Measurements from ENCODE around the gene HIVEP2. TPM values are rescaled to one million over a fixed set of nuclear protein-coding genes. Genes with fewer than 3 reads are reported as not detected.
A peak's percentile ranks its signal among the peaks of the same experiment; 100 is the strongest.

Gene HIVEP2
- total RNA-seq, 2 experiments from 2014 or later = 48.4 to 48.6 TPM

DNA sequence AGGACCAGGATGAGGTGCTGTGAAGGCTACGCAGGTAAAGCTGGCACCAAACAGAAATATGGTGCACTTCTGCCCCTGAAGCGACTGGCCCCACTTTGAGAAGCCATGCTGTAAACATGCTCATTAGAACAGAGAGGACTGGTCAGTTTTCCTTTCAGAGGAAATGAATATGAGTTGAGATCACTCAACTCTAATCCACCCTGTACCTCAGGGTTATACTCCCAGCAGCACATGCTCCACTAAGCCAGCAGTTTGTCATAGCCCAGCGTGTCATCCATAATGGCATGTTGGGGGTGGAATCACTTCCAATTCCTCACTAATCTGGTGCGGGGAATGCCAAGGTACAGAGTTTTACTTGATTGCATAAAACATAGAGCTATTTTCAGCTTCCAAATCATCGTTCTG lies 98.1 kb downstream of the HIVEP2 start:
- no peak overlapping the region for H3K4me3 ChIP-seq (ENCODE audit: low read length)
- H3K27me3 ChIP-seq (ENCODE audit: control insufficient read depth in 1 of 2, insufficient read depth in 2 of 2, low read length in 2 of 2) = no peaks in the 10 kb centered on the region
- TF ChIP-seq, protein P1, sequence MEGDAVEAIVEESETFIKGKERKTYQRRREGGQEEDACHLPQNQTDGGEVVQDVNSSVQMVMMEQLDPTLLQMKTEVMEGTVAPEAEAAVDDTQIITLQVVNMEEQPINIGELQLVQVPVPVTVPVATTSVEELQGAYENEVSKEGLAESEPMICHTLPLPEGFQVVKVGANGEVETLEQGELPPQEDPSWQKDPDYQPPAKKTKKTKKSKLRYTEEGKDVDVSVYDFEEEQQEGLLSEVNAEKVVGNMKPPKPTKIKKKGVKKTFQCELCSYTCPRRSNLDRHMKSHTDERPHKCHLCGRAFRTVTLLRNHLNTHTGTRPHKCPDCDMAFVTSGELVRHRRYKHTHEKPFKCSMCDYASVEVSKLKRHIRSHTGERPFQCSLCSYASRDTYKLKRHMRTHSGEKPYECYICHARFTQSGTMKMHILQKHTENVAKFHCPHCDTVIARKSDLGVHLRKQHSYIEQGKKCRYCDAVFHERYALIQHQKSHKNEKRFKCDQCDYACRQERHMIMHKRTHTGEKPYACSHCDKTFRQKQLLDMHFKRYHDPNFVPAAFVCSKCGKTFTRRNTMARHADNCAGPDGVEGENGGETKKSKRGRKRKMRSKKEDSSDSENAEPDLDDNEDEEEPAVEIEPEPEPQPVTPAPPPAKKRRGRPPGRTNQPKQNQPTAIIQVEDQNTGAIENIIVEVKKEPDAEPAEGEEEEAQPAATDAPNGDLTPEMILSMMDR (IDR thresholded peaks at IDR 0.05) = no peak
- ATAC-seq (ENCODE audit: poor library complexity) = no peak
- no peaks in the 10 kb centered on the region for H3K9me3 Mint-ChIP-seq
- peak overlapping the region; percentile 88 to 93 for H3K27ac ChIP-seq (ENCODE audit: low read depth in 1 of 2, low read length in 2 of 2)
- POLR2A ChIA-PET = interaction anchor here (1.3 to 2.9 kb wide), 3 partner anchors 10 to 56 kb away, joined by 4 to 28 read pairs (median 12); no protein-coding TSS in a partner anchor
- no peaks in the 10 kb centered on the region for H3K9me3 ChIP-seq (ENCODE audit: control insufficient read depth in 1 of 2, insufficient read depth in 1 of 2, low read length in 2 of 2)
- H3K27ac Mint-ChIP-seq = peak overlapping the region; percentile 94
- peak overlapping the region; percentile 85 for H3K4me3 Mint-ChIP-seq
- no peaks in the 10 kb centered on the region for H3K27me3 Mint-ChIP-seq
- H3K36me3 ChIP-seq (ENCODE audit: insufficient read depth, low read length) = no peaks in the 10 kb centered on the region
- CTCF ChIA-PET = interaction anchor here (0.7 to 1.2 kb wide), 3 partner anchors 9 to 580 kb away, joined by 3 to 4 read pairs (median 3); no protein-coding TSS in a partner anchor
- DNase-seq = no peak
- intact Hi-C loops (cut with DNase I, micrococcal nuclease) = loop anchor here in 1 of 2 experiments (1.0 kb wide), 1 partner anchor 38 kb away; no protein-coding TSS in a partner anchor
- H3K4me1 Mint-ChIP-seq (ENCODE audit: low read depth) = peaks cover 99% of the 10 kb centered on the region
- peaks cover 9% of the 10 kb centered on the region for H3K36me3 Mint-ChIP-seq (ENCODE audit: low read depth)
- H3K4me1 ChIP-seq (ENCODE audit: insufficient read depth, low read length) = peaks cover 57% of the 10 kb centered on the region

DNA sequence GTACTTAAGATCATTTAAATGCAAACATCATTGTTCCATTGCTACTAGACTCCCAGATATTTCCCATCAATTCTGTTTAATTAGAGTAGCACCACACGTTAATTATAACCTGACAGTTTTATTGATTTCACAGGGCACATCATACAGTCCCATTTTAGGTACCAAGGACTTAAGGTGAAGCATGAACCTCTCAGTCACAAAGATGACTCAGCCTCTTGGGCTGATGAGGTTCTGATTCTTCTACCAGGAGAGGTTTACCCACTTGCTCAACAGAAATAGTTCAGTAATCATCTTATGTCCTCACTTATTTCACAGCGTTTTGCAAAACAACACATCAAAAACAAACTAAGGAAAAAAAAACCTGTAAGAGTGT lies 98.5 kb downstream of the HIVEP2 start:
- H3K4me3 Mint-ChIP-seq = peak overlapping the region; percentile 85
- CTCF ChIA-PET = interaction anchor here (0.7 to 1.5 kb wide), 4 partner anchors 8 to 581 kb away, joined by 3 to 4 read pairs (median 3); no protein-coding TSS in a partner anchor
- H3K9me3 Mint-ChIP-seq = no peaks in the 10 kb centered on the region

DNA sequence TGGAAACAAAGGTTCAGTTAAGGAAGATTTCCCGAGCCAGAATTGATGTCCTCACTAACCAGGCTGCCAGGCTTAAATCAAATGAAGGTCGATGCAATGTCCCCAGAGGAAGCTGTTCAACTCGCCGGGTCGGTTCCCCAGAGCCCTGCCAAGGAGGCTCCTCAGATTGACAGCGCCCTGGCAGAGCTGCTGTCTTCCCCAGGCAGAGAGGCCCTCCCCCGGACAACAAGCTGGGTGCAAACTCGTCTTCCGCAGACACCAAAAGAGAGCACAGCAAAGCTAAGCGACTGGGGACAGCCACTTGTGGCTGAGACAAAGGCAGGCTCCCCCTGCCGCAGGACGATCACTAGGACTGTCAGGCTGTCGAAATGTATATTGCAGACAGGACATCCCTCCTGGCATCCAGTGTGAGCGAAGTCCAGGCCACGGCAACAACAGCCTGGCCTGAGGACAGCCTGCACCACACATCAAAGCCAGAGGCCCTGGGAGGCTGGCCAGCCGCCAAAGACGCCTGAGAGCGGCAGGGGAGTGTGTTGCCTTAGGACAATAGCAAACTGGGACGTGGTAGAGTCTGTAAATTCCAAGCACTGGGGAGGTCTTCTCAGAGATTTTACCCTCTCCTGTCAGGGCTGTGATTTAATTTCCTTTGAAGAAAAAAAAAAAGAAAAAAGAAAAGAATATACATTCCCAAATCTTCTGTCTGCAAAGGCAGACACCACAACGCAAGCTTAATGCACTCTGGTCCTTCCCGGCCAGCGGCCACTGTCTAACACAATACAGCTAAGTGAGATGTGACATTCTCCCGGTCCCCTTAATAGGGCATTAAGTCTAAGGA lies 99.1 kb downstream of the HIVEP2 start:
- peaks cover 49% of the 10 kb centered on the region for H3K4me1 ChIP-seq (ENCODE audit: insufficient read depth, low read length)
- Mint-ChIP-seq H3K4me3 (peak overlapping the region; percentile 85), H3K36me3 (ENCODE audit: low read depth) (peaks cover 9% of the 10 kb centered on the region), H3K27me3 (no peaks in the 10 kb centered on the region), H3K4me1 (ENCODE audit: low read depth) (peaks cover 97% of the 10 kb centered on the region), H3K27ac (peak overlapping the region; percentile 94), H3K9me3 (no peaks in the 10 kb centered on the region)
- peak overlapping the region; percentile 88 to 93 for H3K27ac ChIP-seq (ENCODE audit: low read depth in 1 of 2, low read length in 2 of 2)
- DNase-seq = peak; percentile 48 to 84 (median 66)
- no peaks in the 10 kb centered on the region for H3K36me3 ChIP-seq (ENCODE audit: insufficient read depth, low read length)
- intact Hi-C loops (cut with DNase I, micrococcal nuclease) = loop anchor here in 1 of 2 experiments (1.0 to 2.0 kb wide), 3 partner anchors 8 to 99 kb away; partner anchors contain the start of gene HIVEP2
- ATAC-seq (ENCODE audit: poor library complexity) = peak; percentile 50
- H3K4me3 ChIP-seq (ENCODE audit: low read length) = peak overlapping the region; percentile 53
- TF ChIP-seq, protein P1 (IDR thresholded peaks at IDR 0.05) = no peak
- CTCF ChIA-PET = interaction anchor here (0.6 to 1.5 kb wide), 3 partner anchors 8 to 82 kb away, joined by 3 to 4 read pairs (median 3); no protein-coding TSS in a partner anchor
- POLR2A ChIA-PET = interaction anchor here (0.8 to 11.3 kb wide), 17 partner anchors 9 to 100 kb away, joined by 3 to 323 read pairs (median 5); partner anchors contain the start of gene HIVEP2
- no peaks in the 10 kb centered on the region for H3K9me3 ChIP-seq (ENCODE audit: control insufficient read depth in 1 of 2, insufficient read depth in 1 of 2, low read length in 2 of 2)
- no peaks in the 10 kb centered on the region for H3K27me3 ChIP-seq (ENCODE audit: control insufficient read depth in 1 of 2, insufficient read depth in 2 of 2, low read length in 2 of 2)

More for the DNA sequence above, 98.5 kb downstream of the HIVEP2 start:
- peak; percentile 35 for ATAC-seq (ENCODE audit: poor library complexity)
- H3K27me3 Mint-ChIP-seq = no peaks in the 10 kb centered on the region
- peak overlapping the region; percentile 53 for H3K4me3 ChIP-seq (ENCODE audit: low read length)
- peak in 3 of 14 experiments; percentile 53 to 62 (median 62) for DNase-seq
- peaks cover 9% of the 10 kb centered on the region for H3K36me3 Mint-ChIP-seq (ENCODE audit: low read depth)
- H3K36me3 ChIP-seq (ENCODE audit: insufficient read depth, low read length) = no peaks in the 10 kb centered on the region
- H3K9me3 ChIP-seq (ENCODE audit: control insufficient read depth in 1 of 2, insufficient read depth in 1 of 2, low read length in 2 of 2) = no peaks in the 10 kb centered on the region
- H3K27ac Mint-ChIP-seq = peak overlapping the region; percentile 94
- H3K27me3 ChIP-seq (ENCODE audit: control insufficient read depth in 1 of 2, insufficient read depth in 2 of 2, low read length in 2 of 2) = no peaks in the 10 kb centered on the region
- peaks cover 99% of the 10 kb centered on the region for H3K4me1 Mint-ChIP-seq (ENCODE audit: low read depth)
- TF ChIP-seq, protein P1 (IDR thresholded peaks at IDR 0.05) = no peak
- peak overlapping the region; percentile 88 to 93 for H3K27ac ChIP-seq (ENCODE audit: low read depth in 1 of 2, low read length in 2 of 2)
- POLR2A ChIA-PET = interaction anchor here (1.2 to 11.3 kb wide), 11 partner anchors 10 to 100 kb away, joined by 3 to 323 read pairs (median 5); partner anchors contain the start of gene HIVEP2
- H3K4me1 ChIP-seq (ENCODE audit: insufficient read depth, low read length) = peaks cover 55% of the 10 kb centered on the region
- intact Hi-C loops (cut with DNase I, micrococcal nuclease) = loop anchor here in 1 of 2 experiments (1.0 kb wide), 1 partner anchor 39 kb away; no protein-coding TSS in a partner anchor
